GF-D8 (cell line): ENCODE data around the gene TLX3.
"Not testable (repeated sequence)": the region's sequence is repeated elsewhere in the genome, so short reads cannot be mapped to it uniquely, and the experiment has no call there.

ENCODE experiments used
- DNase-seq: peaks from one replicate; lab custom pipeline; 2025; lab: John Stamatoyannopoulos, UW

The TLX3 gene

DNA sequence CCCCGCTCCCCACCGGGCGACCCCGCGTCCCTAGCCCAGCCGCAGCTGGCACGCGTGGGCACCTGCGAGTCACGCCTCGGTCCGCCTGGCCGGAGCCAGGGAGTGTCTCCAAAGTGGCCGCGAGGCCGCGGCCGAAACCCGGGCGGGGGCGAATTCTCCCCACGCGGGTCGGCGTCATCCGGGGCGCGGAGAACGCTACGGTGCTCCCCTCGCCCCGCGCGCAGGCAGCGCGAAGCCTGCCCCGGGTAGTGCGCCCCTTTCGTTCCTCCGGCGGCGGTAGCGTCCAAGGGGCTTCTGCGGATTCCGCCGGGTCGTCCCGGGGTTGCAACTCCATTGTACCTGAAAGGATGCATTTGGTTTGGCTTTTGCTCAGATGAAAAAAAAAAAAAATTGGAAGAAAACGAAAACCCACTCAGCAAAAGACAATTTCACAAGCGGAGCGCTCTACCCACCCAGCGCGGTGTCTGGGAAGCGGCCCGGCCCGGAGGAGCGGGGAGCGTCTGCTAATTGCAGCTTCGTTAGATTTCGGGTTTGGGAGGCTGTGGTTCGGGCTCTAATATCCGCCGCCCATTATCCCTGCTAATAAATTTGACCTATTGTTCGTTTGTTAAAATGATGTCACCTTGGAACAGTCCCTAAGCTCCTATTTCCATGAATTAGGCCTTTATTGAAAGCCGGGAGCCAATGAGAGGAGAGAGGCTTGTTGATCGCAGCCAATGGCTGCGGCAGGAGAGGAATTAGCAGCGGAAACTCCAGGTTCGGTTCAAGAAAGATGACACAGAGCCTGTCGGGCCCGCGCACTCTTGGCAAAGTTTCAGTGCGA lies at the start of gene TLX3:
TLX3 (plus strand) TSS at position 796 of the 823 bp plus-strand sequence. CDS start 118 bp downstream, outside the sequence.
- no peak for DNase-seq

DNA sequence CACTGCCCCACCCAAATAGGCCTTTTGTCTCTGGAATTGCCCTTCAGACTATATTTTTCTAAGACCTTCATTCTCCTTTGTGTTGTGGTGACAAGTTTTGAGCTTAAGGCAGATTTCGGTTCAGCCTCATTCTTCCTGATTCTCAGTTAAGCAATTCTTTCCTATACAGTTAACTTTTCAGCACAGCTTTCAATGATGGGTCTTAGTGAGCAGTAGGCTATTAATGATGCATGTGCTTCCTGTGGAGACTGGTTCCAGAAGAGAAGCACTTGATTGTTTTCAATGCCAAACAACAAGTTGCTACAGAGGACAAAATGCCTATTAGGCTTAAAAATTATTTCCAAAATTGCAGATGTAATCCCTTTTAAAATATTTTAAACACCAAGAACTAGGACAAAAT lies 47.7 kb upstream of the TLX3 start:
- DNase-seq, result no peak

DNA sequence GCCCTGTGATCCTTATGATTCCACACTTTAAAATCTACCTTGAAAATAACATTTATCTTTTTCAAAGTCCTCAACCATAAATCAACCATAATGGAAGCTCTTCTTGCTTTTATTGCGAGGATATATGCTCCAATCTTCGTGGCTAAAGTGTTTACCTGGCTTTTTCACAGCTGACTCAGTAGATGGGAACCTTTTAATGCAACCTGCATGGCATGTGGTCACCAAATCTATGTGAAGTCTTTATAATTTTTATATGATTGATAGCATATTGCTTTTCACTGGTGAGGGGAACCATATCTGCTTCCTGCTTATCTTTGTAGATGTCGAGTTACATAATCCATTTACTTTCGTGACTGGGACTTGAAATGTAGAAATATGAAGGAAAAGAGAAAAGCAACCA lies 47.1 kb upstream of the TLX3 start:
- no peak for DNase-seq

GRCh38 chr5:171263181-171263580 lies 45.9 kb upstream of the TLX3 start:
- DNase-seq, result no peak

DNA sequence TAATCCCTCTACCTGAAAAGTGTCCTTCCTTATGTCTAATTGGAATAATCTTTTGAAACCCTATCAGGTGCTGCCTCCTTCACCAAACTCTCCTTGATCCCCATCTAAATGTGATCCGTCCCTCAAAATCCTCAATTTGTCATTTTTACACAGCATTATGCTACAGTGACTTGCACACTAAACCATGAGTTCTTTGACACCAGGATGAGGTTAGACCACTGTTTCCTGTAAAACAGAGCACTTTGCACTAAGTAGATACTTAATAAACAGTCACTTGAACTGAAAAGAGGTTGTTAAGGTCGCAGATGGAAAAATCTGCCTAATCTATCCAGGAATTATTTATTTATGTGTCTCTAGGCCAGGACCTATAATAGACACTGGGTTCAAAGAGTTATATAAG lies 44.2 kb upstream of the TLX3 start:
- no peak for DNase-seq

GRCh38 chr5:171268700-171269620 lies 40.1 kb upstream of the TLX3 start:
- no peak for DNase-seq

GRCh38 chr5:171269717-171270116 lies 39.3 kb upstream of the TLX3 start:
- DNase-seq, result no peak

GRCh38 chr5:171270136-171270535 lies 38.9 kb upstream of the TLX3 start:
- DNase-seq, result no peak

DNA sequence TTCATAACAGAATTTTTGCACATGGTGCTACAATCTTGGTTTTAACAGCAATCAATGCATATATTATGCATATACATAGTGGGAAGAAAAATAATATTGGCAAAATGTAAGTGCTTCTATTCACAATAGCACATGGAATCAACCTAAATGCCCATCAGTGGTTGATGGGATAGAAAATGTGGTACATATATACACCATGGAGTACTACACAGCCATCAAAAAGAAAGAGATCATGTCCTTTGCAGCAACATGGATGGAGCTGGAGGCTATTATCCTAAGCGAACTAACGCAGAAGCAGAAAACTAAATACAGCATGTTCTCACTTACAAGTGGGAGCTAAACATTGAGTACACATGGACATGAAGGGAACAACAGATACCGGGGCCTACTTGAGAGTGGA lies 37.2 kb upstream of the TLX3 start:
- DNase-seq, result no peak

- no peak for DNase-seq
These were observed 35.8 kb upstream of the TLX3 start for GRCh38 chr5:171272996-171273970.

- DNase-seq, result no peak
These were observed 33.1 kb upstream of the TLX3 start for GRCh38 chr5:171275841-171276544.

DNA sequence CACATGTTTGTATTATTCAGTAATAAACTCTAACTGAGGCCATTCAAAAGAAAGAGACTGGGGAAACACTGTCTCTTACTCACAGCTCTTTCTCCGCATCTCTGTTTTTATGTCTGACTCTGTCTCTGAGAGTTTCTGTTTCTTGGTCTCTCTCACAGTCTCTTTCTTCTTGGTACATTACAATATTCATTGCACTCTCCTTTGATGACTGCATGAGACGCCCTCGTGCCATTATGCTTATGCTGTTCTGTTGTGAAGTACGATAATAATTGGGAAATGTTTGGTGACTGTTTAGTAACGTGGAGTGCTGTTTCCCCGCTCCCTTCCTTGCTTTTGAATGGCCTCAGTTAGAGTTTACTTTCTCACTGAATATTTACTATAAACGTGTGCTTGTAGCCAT lies 25.3 kb upstream of the TLX3 start:
- no peak for DNase-seq

- DNase-seq, result no peak
These were observed 23.6 kb upstream of the TLX3 start for GRCh38 chr5:171285465-171285864.

GRCh38 chr5:171288066-171288465 lies 21.0 kb upstream of the TLX3 start:
- DNase-seq, result no peak

- DNase-seq, result no peak
These were observed 17.7 kb upstream of the TLX3 start for GRCh38 chr5:171291371-171291770.

- no peak for DNase-seq
These were observed 13.7 kb upstream of the TLX3 start for GRCh38 chr5:171295299-171295698.

DNA sequence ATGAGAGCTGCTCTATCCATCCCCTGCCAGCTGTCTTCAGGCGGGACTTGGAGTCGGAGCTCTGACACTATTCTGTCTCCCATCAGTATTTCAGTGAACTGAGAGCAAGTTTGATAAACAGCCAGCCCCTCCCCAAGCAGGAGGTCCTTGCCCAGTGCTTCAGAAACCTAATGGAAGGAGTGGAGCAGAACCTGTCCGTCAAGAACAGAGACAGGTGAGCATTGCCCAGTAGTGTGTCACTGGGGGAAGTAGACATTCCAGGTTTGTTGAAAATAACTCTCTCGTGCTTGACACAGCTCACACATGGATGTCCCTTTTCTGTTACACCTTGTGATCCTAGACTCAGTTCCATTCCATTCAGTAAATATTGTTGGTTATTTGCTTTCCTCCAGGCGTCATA lies 13.2 kb upstream of the TLX3 start:
- DNase-seq, result no peak

DNA sequence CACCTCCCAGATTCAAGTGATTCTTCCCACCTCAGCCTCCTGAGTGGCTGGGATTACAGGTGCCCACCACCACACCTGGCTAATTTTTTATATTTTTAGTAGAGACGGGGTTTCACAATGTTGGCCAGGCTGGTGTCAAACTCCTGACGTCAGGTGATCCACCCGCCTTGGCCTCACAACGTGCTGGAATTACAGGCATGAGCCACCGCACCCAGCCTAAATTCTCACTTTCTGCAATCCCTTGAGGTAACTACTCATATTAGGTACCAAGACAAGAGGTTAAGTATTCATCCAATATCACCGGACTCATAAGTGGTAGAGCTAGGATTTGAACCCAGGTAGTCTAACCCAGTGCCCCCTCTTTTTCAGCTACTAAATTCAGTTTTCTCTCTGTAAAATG lies 11.1 kb upstream of the TLX3 start:
- DNase-seq, result not testable (repeated sequence)

GRCh38 chr5:171299228-171299627 lies 9.8 kb upstream of the TLX3 start:
- no peak for DNase-seq

- no peak for DNase-seq
These were observed 9.2 kb upstream of the TLX3 start for GRCh38 chr5:171299851-171300250.

DNA sequence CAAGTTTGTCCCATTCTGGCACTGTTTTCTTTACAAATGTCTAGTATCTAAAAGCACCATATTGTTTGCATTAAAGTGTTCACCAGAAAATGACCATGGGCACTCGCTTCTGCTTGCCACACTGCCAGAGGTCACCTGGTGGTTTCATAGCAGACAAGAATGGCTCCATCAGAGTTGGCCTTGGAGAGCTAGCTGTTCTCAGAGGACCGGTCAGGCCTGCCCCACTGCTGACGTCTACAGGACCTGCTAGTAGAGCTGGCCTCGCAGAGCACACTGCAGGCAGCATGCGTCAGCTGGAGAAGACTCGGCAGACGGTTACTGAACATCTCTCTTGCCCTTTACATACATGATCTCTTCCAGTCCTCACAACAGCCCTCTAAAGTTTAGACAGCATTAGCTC lies 8.7 kb upstream of the TLX3 start:
- no peak for DNase-seq
